Right atrium auricular region (tissue), 2 donors: Measurements from ENCODE around the gene SPTB. TPM values are rescaled to one million over a fixed set of nuclear protein-coding genes. Genes with fewer than 3 reads are reported as not detected.
"Not testable (repeated sequence)": the region's sequence is repeated elsewhere in the genome, so short reads cannot be mapped to it uniquely, and the experiment has no call there.

ENCODE experiments used
- DNase-seq: peaks from one replicate; pipeline ENCODE4 v3.0.0-alpha.2; 2019; ENCODE audit warnings: low spot score
- H3K27ac ChIP-seq, 2 donors: fragments of 200-600 bp; sonication (generic); 1 replicate in 1 of 2; 2 replicates in 1 of 2; pipeline ENCODE4 v1.5.1; 2016 to 2019
- H3K27me3 ChIP-seq, 2 donors: fragments of 200-600 bp; sonication (generic); one replicate each; pipeline versions ENCODE4 v1.5.1 to v1.6.0; 2017 to 2019
- H3K36me3 ChIP-seq: fragments of 200-600 bp; sonication (generic); one replicate; pipeline ENCODE4 v1.5.1; 2016
- H3K4me1 ChIP-seq, 2 donors: fragments of 200-600 bp; sonication (generic); one replicate each; pipeline versions ENCODE4 v1.5.1 to v1.6.0; 2017 to 2019
- H3K4me3 ChIP-seq, 2 donors: fragments of 200-600 bp; sonication (generic); 1 replicate in 1 of 2; 2 replicates in 1 of 2; pipeline ENCODE4 v1.5.1; 2017 to 2019; ENCODE audit warnings: mild to moderate bottlenecking in 1 of 2, moderate library complexity in 1 of 2
- H3K9me3 ChIP-seq, 2 donors: fragments of 200-600 bp; sonication (generic); one replicate each; pipeline ENCODE4 v1.5.1; 2019
- CTCF ChIP-seq, 2 donors: fragments of 200-600 bp; sonication (generic); IDR thresholded peaks; one replicate each; pipeline ENCODE4 v1.5.1; 2019; ENCODE audit warnings: antibody characterized with exemption in 2 of 2
- total RNA-seq, 2 donors: library from RNA; depleted of rRNA; stranded (reverse); fragments of >200 nt; gene quantifications; one replicate each; pipeline ENCODE4 v1.1.0, GENCODE V29; 2016

SPTB gene
- total RNA-seq, 2 donors from 2014 or later = 84.4 to 102 TPM

- Histone ChIP-seq H3K27me3 (no peaks in the 10 kb centered on the region), H3K36me3 (no peaks in the 10 kb centered on the region), H3K27ac (peak overlapping the region; percentile 95 to 97), H3K9me3 (no peaks in the 10 kb centered on the region), H3K4me3 (peak overlapping the region; percentile 94 to 96), H3K4me1 (peaks cover 0 to 40% of the 10 kb centered on the region in 2 donors)
- TF ChIP-seq CTCF (IDR thresholded peaks at IDR 0.05) = no peak
- no peak for DNase-seq
Measured at GRCh38 chr14:64915029-64915424, 35.3 kb upstream of the SPTB start.

GRCh38 chr14:64914237-64915028 lies 34.7 kb upstream of the SPTB start, which contains the start of gene CHURC1:
TSS of gene CHURC1 (plus strand) at chr14:64914455. CDS start at chr14:64914496, 41 bp downstream.
- Histone ChIP-seq H3K36me3 (no peaks in the 10 kb centered on the region), H3K27ac (peak within 1 kb of the TSS; percentile 95 to 97), H3K4me1 (peaks cover 0 to 36% of the 10 kb centered on the region in 2 donors), H3K4me3 (peak within 1 kb of the TSS; percentile 94 to 96), H3K9me3 (no peaks in the 10 kb centered on the region), H3K27me3 (no peaks in the 10 kb centered on the region)
- TF ChIP-seq CTCF (IDR thresholded peaks at IDR 0.05) = no peak
- DNase-seq = peak; percentile 99

- not testable (repeated sequence) for H3K27me3 ChIP-seq, H3K9me3 ChIP-seq, H3K36me3 ChIP-seq, DNase-seq
- peak overlapping the region in 1 of 2 donors; percentile 94 for H3K4me3 ChIP-seq
- H3K4me1 ChIP-seq = peaks cover 0 to 28% of the 10 kb centered on the region in 2 donors
- H3K27ac ChIP-seq = peak overlapping the region; percentile 95 to 97
Measured at GRCh38 chr14:64913477-64913876, 33.8 kb upstream of the SPTB start.

- Histone ChIP-seq H3K4me1 (peaks cover 0 to 20% of the 10 kb centered on the region in 2 donors), H3K4me3 (no peak overlapping the region), H3K27me3 (no peaks in the 10 kb centered on the region), H3K27ac (no peak overlapping the region), H3K36me3 (no peaks in the 10 kb centered on the region), H3K9me3 (no peaks in the 10 kb centered on the region)
- TF ChIP-seq CTCF (IDR thresholded peaks at IDR 0.05) = no peak
- no peak for DNase-seq
Measured at GRCh38 chr14:64912261-64912660, 32.6 kb upstream of the SPTB start.

- H3K4me3 ChIP-seq = no peak overlapping the region
- H3K36me3 ChIP-seq = no peaks in the 10 kb centered on the region
- H3K27me3 ChIP-seq = no peaks in the 10 kb centered on the region
- H3K27ac ChIP-seq = no peak overlapping the region
- peaks cover 0 to 11% of the 10 kb centered on the region in 2 donors for H3K4me1 ChIP-seq
- H3K9me3 ChIP-seq = no peaks in the 10 kb centered on the region
- no peak for DNase-seq
- peak in 1 of 2 donors; percentile 55 for TF ChIP-seq CTCF (IDR thresholded peaks at IDR 0.05)
Measured at GRCh38 chr14:64910847-64911495, 31.3 kb upstream of the SPTB start.

- Histone ChIP-seq H3K9me3 (no peaks in the 10 kb centered on the region), H3K27me3 (no peaks in the 10 kb centered on the region), H3K27ac (no peak overlapping the region), H3K4me3 (no peak overlapping the region), H3K36me3 (no peaks in the 10 kb centered on the region), H3K4me1 (no peaks in the 10 kb centered on the region)
- DNase-seq = no peak
- TF ChIP-seq CTCF (IDR thresholded peaks at IDR 0.05) = no peak
Measured at GRCh38 chr14:64906022-64906421, 26.3 kb upstream of the SPTB start.
